NCI-H1105 (cell line): ENCODE data around the gene PAX5.
"Not testable (repeated sequence)": the region's sequence is repeated elsewhere in the genome, so short reads cannot be mapped to it uniquely, and the experiment has no call there.

Source experiments
- DNase-seq: peaks from one replicate; lab custom pipeline; 2025; lab: John Stamatoyannopoulos, UW

The PAX5 gene

GRCh38 chr9:37033682-37034304 lies at the start of gene PAX5:
TSS of gene PAX5 (minus strand) at chr9:37034268. CDS start at chr9:37034031, 237 bp downstream.
- DNase-seq: no peak

- no peak for DNase-seq
Measured at GRCh38 chr9:37083654-37084053, 49.6 kb upstream of the PAX5 start.

GRCh38 chr9:37082214-37082765 lies 48.2 kb upstream of the PAX5 start:
- DNase-seq: no peak

GRCh38 chr9:37081507-37081906 lies 47.4 kb upstream of the PAX5 start:
- not testable (repeated sequence) for DNase-seq

- DNase-seq: not testable (repeated sequence)
Measured at GRCh38 chr9:37080165-37080628, 46.1 kb upstream of the PAX5 start.

GRCh38 chr9:37079370-37080164 lies 45.5 kb upstream of the PAX5 start:
- DNase-seq: peak; percentile 87

GRCh38 chr9:37074790-37075189 lies 40.7 kb upstream of the PAX5 start:
- not testable (repeated sequence) for DNase-seq

GRCh38 chr9:37066139-37066725 lies 32.2 kb upstream of the PAX5 start:
- no peak for DNase-seq

- no peak for DNase-seq
Measured at GRCh38 chr9:37062336-37062735, 28.3 kb upstream of the PAX5 start.

- DNase-seq: no peak
Measured at GRCh38 chr9:37061768-37062167, 27.7 kb upstream of the PAX5 start.

GRCh38 chr9:37060833-37061232 lies 26.8 kb upstream of the PAX5 start:
- no peak for DNase-seq

GRCh38 chr9:37056046-37056920 lies 22.2 kb upstream of the PAX5 start:
- no peak for DNase-seq

GRCh38 chr9:37054363-37054720 lies 20.3 kb upstream of the PAX5 start:
- not testable (repeated sequence) for DNase-seq

GRCh38 chr9:37053684-37054362 lies 19.8 kb upstream of the PAX5 start:
- no peak for DNase-seq

- no peak for DNase-seq
Measured at GRCh38 chr9:37046683-37047082, 12.6 kb upstream of the PAX5 start.

GRCh38 chr9:37042421-37042820 lies 8.4 kb upstream of the PAX5 start:
- no peak for DNase-seq

- no peak for DNase-seq
Measured at GRCh38 chr9:37040508-37041127, 6.5 kb upstream of the PAX5 start.

- DNase-seq: no peak
Measured at GRCh38 chr9:37038943-37039464, 4.9 kb upstream of the PAX5 start.

- DNase-seq: no peak
Measured at GRCh38 chr9:37038302-37038942, 4.4 kb upstream of the PAX5 start.
